ENCODE data around the gene TMEM63A. TPM values are rescaled to one million over a fixed set of nuclear protein-coding genes. Genes with fewer than 3 reads are reported as not detected.
A peak's percentile ranks its signal among the peaks of the same experiment; 100 is the strongest.

Gene TMEM63A
- total and polyA plus RNA-seq, 2 of the 13 experiments (the other 11 are each of a cell fraction or from before 2014, with no cell fraction given): 23.9 to 53.3 TPM

- TF ChIP-seq NR2F2 (IDR thresholded peaks at IDR 0.05; ENCODE audit: borderline replicate concordance, low read depth) (peak; percentile 95), TCF7 (IDR thresholded peaks at IDR 0.05; ENCODE audit: low read depth) (peak; percentile 57; the same call in 1 of the 2 replicates), ZNF616 (CRISPR knock-in tag; IDR thresholded peaks at IDR 0.05; ENCODE audit: low read depth) (no peak), ZNF605 (CRISPR knock-in tag; IDR thresholded peaks at IDR 0.05) (peak; percentile 98), ZNF614 (CRISPR knock-in tag; IDR thresholded peaks at IDR 0.05; ENCODE audit: borderline replicate concordance) (peak; percentile 98), SSRP1 (CRISPR knock-in tag; IDR thresholded peaks at IDR 0.05) (peak; percentile 63; the same call in 1 of the 2 replicates), NFE2L1 (CRISPR knock-in tag; IDR thresholded peaks at IDR 0.05; ENCODE audit: borderline replicate concordance) (no peak), ZNF558 (CRISPR knock-in tag; IDR thresholded peaks at IDR 0.05; ENCODE audit: borderline replicate concordance) (no peak), ZNF432 (CRISPR knock-in tag; IDR thresholded peaks at IDR 0.05; ENCODE audit: borderline replicate concordance) (no peak), FOXA3 (CRISPR knock-in tag; IDR thresholded peaks at IDR 0.05) (peak; percentile 98), HNRNPL (IDR thresholded peaks at IDR 0.05; ENCODE audit: low read depth, low read length) (no peak), PLRG1 (conservative IDR thresholded peaks at IDR 0.05) (no peak)
- TF ChIP-seq, protein P1, sequence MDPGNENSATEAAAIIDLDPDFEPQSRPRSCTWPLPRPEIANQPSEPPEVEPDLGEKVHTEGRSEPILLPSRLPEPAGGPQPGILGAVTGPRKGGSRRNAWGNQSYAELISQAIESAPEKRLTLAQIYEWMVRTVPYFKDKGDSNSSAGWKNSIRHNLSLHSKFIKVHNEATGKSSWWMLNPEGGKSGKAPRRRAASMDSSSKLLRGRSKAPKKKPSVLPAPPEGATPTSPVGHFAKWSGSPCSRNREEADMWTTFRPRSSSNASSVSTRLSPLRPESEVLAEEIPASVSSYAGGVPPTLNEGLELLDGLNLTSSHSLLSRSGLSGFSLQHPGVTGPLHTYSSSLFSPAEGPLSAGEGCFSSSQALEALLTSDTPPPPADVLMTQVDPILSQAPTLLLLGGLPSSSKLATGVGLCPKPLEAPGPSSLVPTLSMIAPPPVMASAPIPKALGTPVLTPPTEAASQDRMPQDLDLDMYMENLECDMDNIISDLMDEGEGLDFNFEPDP (CRISPR knock-in tag; conservative IDR thresholded peaks at IDR 0.05): no peak
- TF ChIP-seq, protein P2, sequence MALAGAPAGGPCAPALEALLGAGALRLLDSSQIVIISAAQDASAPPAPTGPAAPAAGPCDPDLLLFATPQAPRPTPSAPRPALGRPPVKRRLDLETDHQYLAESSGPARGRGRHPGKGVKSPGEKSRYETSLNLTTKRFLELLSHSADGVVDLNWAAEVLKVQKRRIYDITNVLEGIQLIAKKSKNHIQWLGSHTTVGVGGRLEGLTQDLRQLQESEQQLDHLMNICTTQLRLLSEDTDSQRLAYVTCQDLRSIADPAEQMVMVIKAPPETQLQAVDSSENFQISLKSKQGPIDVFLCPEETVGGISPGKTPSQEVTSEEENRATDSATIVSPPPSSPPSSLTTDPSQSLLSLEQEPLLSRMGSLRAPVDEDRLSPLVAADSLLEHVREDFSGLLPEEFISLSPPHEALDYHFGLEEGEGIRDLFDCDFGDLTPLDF (CRISPR knock-in tag; IDR thresholded peaks at IDR 0.05): peak; percentile 47; the same call in 1 of the 2 replicates
- TF ChIP-seq, protein P3, sequence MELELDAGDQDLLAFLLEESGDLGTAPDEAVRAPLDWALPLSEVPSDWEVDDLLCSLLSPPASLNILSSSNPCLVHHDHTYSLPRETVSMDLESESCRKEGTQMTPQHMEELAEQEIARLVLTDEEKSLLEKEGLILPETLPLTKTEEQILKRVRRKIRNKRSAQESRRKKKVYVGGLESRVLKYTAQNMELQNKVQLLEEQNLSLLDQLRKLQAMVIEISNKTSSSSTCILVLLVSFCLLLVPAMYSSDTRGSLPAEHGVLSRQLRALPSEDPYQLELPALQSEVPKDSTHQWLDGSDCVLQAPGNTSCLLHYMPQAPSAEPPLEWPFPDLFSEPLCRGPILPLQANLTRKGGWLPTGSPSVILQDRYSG (CRISPR knock-in tag; IDR thresholded peaks at IDR 0.05): peak; percentile 74
- TF ChIP-seq, protein P4, sequence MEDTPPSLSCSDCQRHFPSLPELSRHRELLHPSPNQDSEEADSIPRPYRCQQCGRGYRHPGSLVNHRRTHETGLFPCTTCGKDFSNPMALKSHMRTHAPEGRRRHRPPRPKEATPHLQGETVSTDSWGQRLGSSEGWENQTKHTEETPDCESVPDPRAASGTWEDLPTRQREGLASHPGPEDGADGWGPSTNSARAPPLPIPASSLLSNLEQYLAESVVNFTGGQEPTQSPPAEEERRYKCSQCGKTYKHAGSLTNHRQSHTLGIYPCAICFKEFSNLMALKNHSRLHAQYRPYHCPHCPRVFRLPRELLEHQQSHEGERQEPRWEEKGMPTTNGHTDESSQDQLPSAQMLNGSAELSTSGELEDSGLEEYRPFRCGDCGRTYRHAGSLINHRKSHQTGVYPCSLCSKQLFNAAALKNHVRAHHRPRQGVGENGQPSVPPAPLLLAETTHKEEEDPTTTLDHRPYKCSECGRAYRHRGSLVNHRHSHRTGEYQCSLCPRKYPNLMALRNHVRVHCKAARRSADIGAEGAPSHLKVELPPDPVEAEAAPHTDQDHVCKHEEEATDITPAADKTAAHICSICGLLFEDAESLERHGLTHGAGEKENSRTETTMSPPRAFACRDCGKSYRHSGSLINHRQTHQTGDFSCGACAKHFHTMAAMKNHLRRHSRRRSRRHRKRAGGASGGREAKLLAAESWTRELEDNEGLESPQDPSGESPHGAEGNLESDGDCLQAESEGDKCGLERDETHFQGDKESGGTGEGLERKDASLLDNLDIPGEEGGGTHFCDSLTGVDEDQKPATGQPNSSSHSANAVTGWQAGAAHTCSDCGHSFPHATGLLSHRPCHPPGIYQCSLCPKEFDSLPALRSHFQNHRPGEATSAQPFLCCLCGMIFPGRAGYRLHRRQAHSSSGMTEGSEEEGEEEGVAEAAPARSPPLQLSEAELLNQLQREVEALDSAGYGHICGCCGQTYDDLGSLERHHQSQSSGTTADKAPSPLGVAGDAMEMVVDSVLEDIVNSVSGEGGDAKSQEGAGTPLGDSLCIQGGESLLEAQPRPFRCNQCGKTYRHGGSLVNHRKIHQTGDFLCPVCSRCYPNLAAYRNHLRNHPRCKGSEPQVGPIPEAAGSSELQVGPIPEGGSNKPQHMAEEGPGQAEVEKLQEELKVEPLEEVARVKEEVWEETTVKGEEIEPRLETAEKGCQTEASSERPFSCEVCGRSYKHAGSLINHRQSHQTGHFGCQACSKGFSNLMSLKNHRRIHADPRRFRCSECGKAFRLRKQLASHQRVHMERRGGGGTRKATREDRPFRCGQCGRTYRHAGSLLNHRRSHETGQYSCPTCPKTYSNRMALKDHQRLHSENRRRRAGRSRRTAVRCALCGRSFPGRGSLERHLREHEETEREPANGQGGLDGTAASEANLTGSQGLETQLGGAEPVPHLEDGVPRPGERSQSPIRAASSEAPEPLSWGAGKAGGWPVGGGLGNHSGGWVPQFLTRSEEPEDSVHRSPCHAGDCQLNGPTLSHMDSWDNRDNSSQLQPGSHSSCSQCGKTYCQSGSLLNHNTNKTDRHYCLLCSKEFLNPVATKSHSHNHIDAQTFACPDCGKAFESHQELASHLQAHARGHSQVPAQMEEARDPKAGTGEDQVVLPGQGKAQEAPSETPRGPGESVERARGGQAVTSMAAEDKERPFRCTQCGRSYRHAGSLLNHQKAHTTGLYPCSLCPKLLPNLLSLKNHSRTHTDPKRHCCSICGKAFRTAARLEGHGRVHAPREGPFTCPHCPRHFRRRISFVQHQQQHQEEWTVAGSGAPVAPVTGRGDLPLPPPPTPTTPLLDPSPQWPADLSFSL (CRISPR knock-in tag; IDR thresholded peaks at IDR 0.05): no peak
These were observed 68.8 kb downstream of the TMEM63A start (continued) for GRCh38 chr1:225813214-225813964.

Measured in HepG2 (cell line).